Osteocyte (in vitro differentiated cells): ENCODE data around the gene SMIM45.
A peak's percentile ranks its signal among the peaks of the same experiment; 100 is the strongest.
"Not testable (repeated sequence)": the region's sequence is repeated elsewhere in the genome, so short reads cannot be mapped to it uniquely, and the experiment has no call there.

Experiments used
- DNase-seq: peaks from one replicate; pipeline ENCODE4 v3.0.0; 2021; ENCODE audit warnings: mixed read lengths; ENCODE audit not compliant: unreplicated experiment; ENCODE audit errors: extremely low spot score
- H3K27ac Mint-ChIP-seq: one replicate; pipeline ENCODE4 v1.8.0; 2021; ENCODE audit warnings: mild to moderate bottlenecking, mixed read lengths; ENCODE audit not compliant: unreplicated experiment
- H3K27me3 Mint-ChIP-seq: one replicate; pipeline ENCODE4 v1.8.0; 2021; ENCODE audit warnings: mixed read lengths; ENCODE audit not compliant: unreplicated experiment
- H3K36me3 Mint-ChIP-seq: one replicate; pipeline ENCODE4 v1.8.0; 2021; ENCODE audit warnings: mixed read lengths; ENCODE audit not compliant: unreplicated experiment
- H3K4me1 Mint-ChIP-seq: one replicate; pipeline ENCODE4 v1.8.0; 2021; ENCODE audit warnings: mixed read lengths; ENCODE audit not compliant: unreplicated experiment
- H3K4me3 Mint-ChIP-seq: one replicate; pipeline ENCODE4 v1.8.0; 2021; ENCODE audit warnings: mild to moderate bottlenecking, moderate library complexity, mixed read lengths; ENCODE audit not compliant: unreplicated experiment
- H3K9me3 Mint-ChIP-seq: one replicate; pipeline ENCODE4 v1.8.0; 2021; ENCODE audit warnings: mixed read lengths; ENCODE audit not compliant: unreplicated experiment
- TF ChIP-seq, protein P1 (sequence below): fragments of 200-600 bp; sonication (generic); IDR thresholded peaks from 2 replicates; pipeline ENCODE4 v1.5.0; 2021; ENCODE audit warnings: antibody characterized with exemption, mild to moderate bottlenecking, moderate library complexity

SMIM45 gene

DNA sequence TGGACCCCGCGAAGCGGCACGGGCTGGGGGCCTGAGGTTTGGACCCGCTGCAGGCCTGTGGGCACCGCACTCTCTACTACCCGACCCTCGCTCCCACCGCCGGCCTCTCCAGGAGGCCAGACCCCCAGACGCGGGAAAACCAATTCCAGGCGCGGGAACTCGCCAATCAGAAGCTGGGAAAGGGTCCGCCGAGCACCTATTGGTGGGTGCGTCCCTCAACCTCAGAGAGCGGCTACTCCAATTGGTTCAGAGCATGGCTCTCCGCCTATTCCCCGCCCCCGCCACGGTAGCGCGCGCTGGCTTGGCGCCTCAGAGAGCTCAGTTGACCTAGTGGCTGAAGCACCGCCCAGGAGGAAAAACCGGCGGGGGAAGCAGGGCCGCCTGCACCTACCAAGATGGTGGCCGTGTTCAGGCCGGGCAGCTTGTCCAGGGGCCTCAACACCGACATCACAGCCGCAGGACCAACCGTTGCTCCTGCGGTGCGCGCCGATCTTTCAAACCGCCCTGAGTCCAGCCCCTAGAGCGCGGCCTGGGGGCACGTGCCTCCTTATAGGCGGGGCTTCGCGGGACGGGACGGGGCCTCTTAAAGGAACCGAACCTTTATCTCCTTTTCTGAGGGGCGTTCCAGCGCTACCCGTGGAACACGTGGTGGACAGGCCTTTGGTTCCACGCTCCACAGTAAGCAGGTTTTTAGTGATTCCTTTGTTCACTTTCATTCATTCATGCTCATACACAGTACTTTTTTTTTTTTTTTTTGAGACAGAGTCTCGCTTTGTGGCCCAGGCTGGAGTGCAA, 5.1 kb upstream of the SMIM45 start, which contains the start of gene CENPM:
TSS of gene CENPM (minus strand) at position 524 of the 795 bp plus-strand sequence. CDS start at position 448, 76 bp downstream.
- peak within 1 kb of the TSS; percentile 84 for H3K4me3 Mint-ChIP-seq
- H3K9me3 Mint-ChIP-seq = no peaks in the 10 kb centered on the region
- peak; percentile 98 for DNase-seq
- peak within 1 kb of the TSS; percentile 60 for H3K27ac Mint-ChIP-seq
- no peaks in the 10 kb centered on the region for H3K27me3 Mint-ChIP-seq
- no peaks in the 10 kb centered on the region for H3K36me3 Mint-ChIP-seq
- peaks cover 12% of the 10 kb centered on the region for H3K4me1 Mint-ChIP-seq
- TF ChIP-seq, protein P1, sequence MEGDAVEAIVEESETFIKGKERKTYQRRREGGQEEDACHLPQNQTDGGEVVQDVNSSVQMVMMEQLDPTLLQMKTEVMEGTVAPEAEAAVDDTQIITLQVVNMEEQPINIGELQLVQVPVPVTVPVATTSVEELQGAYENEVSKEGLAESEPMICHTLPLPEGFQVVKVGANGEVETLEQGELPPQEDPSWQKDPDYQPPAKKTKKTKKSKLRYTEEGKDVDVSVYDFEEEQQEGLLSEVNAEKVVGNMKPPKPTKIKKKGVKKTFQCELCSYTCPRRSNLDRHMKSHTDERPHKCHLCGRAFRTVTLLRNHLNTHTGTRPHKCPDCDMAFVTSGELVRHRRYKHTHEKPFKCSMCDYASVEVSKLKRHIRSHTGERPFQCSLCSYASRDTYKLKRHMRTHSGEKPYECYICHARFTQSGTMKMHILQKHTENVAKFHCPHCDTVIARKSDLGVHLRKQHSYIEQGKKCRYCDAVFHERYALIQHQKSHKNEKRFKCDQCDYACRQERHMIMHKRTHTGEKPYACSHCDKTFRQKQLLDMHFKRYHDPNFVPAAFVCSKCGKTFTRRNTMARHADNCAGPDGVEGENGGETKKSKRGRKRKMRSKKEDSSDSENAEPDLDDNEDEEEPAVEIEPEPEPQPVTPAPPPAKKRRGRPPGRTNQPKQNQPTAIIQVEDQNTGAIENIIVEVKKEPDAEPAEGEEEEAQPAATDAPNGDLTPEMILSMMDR = no peak

DNA sequence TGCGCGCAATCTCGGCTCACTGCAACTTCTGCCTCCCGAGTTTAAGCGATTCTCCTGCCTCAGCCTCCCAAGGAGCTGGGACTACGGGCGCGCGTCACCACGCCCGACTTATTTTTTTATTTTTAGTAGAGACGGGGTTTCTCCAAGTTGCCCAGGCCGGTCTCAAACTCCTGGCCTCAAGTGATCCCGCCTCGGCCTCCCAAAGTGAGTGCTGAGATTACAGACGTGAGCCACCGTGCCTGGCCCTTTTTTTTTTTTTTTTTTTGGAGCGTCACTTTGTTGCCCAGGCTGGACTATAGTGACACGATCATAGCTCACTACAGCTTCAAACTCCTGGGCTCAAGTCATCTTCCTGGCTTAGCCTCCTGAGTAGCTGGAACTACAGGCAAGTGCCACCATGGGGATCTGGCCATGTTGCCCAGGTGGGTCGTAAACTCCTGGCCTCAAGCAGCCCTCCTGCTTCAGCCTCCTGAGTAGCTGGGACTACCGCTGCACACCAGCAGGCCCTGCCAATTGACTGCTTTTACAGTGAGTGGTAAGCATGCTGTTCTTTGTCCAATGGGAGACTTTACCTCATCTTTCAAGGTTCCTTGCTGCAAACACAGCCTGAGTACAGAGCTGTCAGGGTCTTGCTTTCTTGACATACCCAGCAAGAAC, 4.4 kb upstream of the SMIM45 start:
- H3K27ac Mint-ChIP-seq = peak overlapping the region; percentile 60

DNA sequence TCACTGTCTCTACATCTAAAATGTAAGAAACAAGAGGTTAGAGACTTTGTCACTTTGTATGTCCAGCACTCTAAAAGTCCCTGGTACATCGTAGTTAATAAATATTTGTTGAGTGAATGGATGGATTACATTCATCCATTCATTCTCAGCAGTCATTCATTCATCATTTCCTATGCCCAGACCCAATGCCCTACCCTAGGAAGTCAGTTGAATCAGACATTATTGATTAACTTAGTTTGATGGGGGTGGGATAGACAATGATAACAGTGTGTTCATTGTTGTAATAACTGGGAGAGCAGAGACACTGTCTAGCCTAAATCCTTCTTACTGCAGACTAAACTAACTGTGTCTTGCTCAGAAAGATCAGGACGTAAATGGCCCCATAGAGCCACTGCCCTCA, 3.8 kb upstream of the SMIM45 start:
- Mint-ChIP-seq H3K36me3 (no peaks in the 10 kb centered on the region), H3K9me3 (no peaks in the 10 kb centered on the region), H3K27me3 (no peaks in the 10 kb centered on the region), H3K4me3 (no peak overlapping the region), H3K27ac (no peak overlapping the region), H3K4me1 (peaks cover 12% of the 10 kb centered on the region)
- no peak for DNase-seq
- TF ChIP-seq, protein P1 = no peak

More for the DNA sequence above, 4.4 kb upstream of the SMIM45 start:
- no peaks in the 10 kb centered on the region for H3K9me3 Mint-ChIP-seq
- H3K4me1 Mint-ChIP-seq = peaks cover 12% of the 10 kb centered on the region
- TF ChIP-seq, protein P1 = no peak
- H3K36me3 Mint-ChIP-seq = no peaks in the 10 kb centered on the region
- no peaks in the 10 kb centered on the region for H3K27me3 Mint-ChIP-seq
- DNase-seq = no peak
- H3K4me3 Mint-ChIP-seq = no peak overlapping the region

DNA sequence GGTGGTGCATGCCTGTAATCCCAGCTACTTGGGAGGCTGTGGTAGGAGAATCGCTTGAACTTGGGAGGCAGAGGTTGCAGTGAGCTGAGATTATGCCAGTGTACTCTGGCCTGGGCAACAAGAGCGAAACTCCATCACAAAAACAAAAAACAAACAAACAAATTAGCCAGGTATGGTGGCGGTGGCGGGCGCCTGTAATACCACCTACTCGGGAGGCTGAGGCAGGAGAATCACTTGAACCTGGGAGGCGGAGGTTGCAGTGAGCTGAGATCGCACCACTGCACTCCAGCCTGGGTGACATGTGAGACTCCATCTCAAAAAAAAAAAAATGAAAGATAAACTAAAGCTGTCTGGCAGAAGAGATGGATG, 3.0 kb upstream of the SMIM45 start:
- H3K27me3 Mint-ChIP-seq, H3K36me3 Mint-ChIP-seq, H3K27ac Mint-ChIP-seq, DNase-seq, H3K4me3 Mint-ChIP-seq, H3K9me3 Mint-ChIP-seq: not testable (repeated sequence)
- peaks cover 12% of the 10 kb centered on the region for H3K4me1 Mint-ChIP-seq

DNA sequence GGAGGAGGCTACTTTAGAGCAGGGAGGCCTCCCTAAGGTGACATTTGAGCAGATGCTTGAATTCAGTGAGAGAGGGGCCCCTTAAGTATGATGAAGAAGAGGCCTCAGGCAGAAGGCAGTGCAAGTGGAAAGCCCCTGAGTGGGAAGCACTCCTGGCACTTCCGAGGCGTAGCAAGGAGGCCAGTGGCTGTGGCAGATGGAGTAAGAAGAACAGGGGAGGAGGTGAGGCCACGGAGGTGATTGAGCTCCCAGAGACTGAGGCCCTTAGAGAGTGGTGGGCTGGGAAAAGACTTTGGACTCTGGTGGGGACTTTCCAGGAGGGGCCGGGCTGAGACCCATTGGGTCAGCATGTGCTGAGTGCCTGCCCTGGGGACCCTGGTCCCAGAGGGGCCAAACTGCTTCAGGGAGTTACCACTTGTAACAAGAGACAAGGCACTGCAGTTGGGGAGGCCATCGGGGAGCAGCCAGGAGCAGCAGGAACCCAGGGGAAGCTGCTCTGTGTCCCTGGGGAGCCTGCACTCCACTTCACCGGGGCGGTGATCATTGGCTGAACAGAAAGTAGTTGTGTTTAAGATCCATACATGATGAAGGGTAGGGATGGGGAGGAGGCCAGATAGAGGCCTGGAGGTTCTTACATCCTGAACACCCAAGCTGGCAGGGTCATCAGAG, 2.5 kb upstream of the SMIM45 start:
- no peak for DNase-seq

More for the DNA sequence above, 2.5 kb upstream of the SMIM45 start:
- no peak overlapping the region for H3K27ac Mint-ChIP-seq
- H3K9me3 Mint-ChIP-seq = no peaks in the 10 kb centered on the region
- H3K27me3 Mint-ChIP-seq = no peaks in the 10 kb centered on the region
- peaks cover 12% of the 10 kb centered on the region for H3K4me1 Mint-ChIP-seq
- H3K36me3 Mint-ChIP-seq = no peaks in the 10 kb centered on the region
- TF ChIP-seq, protein P1 = no peak
- H3K4me3 Mint-ChIP-seq = no peak overlapping the region
